GM20000 (cell line): ENCODE results near the gene DDX54.
A peak's percentile ranks its signal among the peaks of the same experiment; 100 is the strongest.

Experiments used
- DNase-seq: peaks from one replicate; pipeline ENCODE4 v3.0.0; 2012; ENCODE audit warnings: low spot score
- TF ChIP-seq, protein P1 (sequence below): IDR thresholded peaks from 2 replicates; pipeline ENCODE4 v1.5.1; 2012; ENCODE audit warnings: mild to moderate bottlenecking, control low read depth; ENCODE audit errors: extremely low read depth, missing control alignments

The DDX54 gene

GRCh38 chr12:113155060-113155459, 30.2 kb downstream of the DDX54 start:
- no peak for DNase-seq
- TF ChIP-seq, protein P1, sequence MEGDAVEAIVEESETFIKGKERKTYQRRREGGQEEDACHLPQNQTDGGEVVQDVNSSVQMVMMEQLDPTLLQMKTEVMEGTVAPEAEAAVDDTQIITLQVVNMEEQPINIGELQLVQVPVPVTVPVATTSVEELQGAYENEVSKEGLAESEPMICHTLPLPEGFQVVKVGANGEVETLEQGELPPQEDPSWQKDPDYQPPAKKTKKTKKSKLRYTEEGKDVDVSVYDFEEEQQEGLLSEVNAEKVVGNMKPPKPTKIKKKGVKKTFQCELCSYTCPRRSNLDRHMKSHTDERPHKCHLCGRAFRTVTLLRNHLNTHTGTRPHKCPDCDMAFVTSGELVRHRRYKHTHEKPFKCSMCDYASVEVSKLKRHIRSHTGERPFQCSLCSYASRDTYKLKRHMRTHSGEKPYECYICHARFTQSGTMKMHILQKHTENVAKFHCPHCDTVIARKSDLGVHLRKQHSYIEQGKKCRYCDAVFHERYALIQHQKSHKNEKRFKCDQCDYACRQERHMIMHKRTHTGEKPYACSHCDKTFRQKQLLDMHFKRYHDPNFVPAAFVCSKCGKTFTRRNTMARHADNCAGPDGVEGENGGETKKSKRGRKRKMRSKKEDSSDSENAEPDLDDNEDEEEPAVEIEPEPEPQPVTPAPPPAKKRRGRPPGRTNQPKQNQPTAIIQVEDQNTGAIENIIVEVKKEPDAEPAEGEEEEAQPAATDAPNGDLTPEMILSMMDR = no peak

- TF ChIP-seq, protein P1 = no peak
- DNase-seq = peak; percentile 76
Measured at GRCh38 chr12:113154351-113154973, 30.8 kb downstream of the DDX54 start.

GRCh38 chr12:113152835-113153814, 32.2 kb downstream of the DDX54 start:
- TF ChIP-seq, protein P1 = peak; percentile 48
- peak; percentile 90 for DNase-seq

- DNase-seq = no peak
- TF ChIP-seq, protein P1 = no peak
Measured at GRCh38 chr12:113152196-113152834, 33.0 kb downstream of the DDX54 start.

- TF ChIP-seq, protein P1 = no peak
- no peak for DNase-seq
Measured at GRCh38 chr12:113151655-113152054, 33.6 kb downstream of the DDX54 start.

- no peak for DNase-seq
- TF ChIP-seq, protein P1 = no peak
Measured at GRCh38 chr12:113149361-113150150, 35.7 kb downstream of the DDX54 start, which contains the start of gene CFAP73. TSS of gene CFAP73 (plus strand) at chr12:113149724. CDS start at chr12:113149858, 134 bp downstream.
